Gastroesophageal sphincter (tissue), 4 donors: Measurements from ENCODE around the gene COL20A1. TPM values are rescaled to one million over a fixed set of nuclear protein-coding genes. Genes with fewer than 3 reads are reported as not detected.
A peak's percentile ranks its signal among the peaks of the same experiment; 100 is the strongest.

ENCODE experiments used
- ATAC-seq: fragments of 150-250 bp; one replicate; pipeline ENCODE4 v1.9.1; 2016; ENCODE audit warnings: mild to moderate bottlenecking, moderate library complexity
- H3K27ac ChIP-seq, 4 donors: fragments of 200-600 bp; sonication (generic) in 3 of 4; 1 replicate in 3 of 4; 2 replicates in 1 of 4; pipeline ENCODE4 v1.5.1; 2016 to 2019
- H3K27me3 ChIP-seq: fragments of 200-600 bp; sonication (generic); one replicate; pipeline ENCODE4 v1.5.1; 2019
- H3K36me3 ChIP-seq, 2 donors: fragments of 200-600 bp; sonication (generic); one replicate each; pipeline ENCODE4 v1.5.1; 2019; ENCODE audit warnings: control low read depth in 1 of 2
- H3K4me1 ChIP-seq, 3 donors: fragments of 200-600 bp; sonication (generic); 1 replicate in 2 of 3; 2 replicates in 1 of 3; pipeline ENCODE4 v1.5.1; 2016 to 2019; ENCODE audit warnings: control low read depth in 2 of 3
- H3K4me3 ChIP-seq, 2 donors: fragments of 200-600 bp; sonication (generic); one replicate each; pipeline ENCODE4 v1.5.1; 2019; ENCODE audit warnings: mild to moderate bottlenecking in 1 of 2, moderate library complexity in 1 of 2
- H3K9me3 ChIP-seq, 3 donors: fragments of 200-600 bp; sonication (generic); one replicate each; pipeline ENCODE4 v1.5.1; 2017 to 2019; ENCODE audit warnings: control low read depth in 2 of 3
- EP300 ChIP-seq: sonication (generic); formaldehyde crosslinking; IDR thresholded peaks from one replicate; pipeline ENCODE4 v1.6.1; 2017; ENCODE audit warnings: antibody characterized with exemption, mild to moderate bottlenecking
- POLR2A ChIP-seq, 2 donors: fragments of 450-650 bp; IDR thresholded peaks; one replicate each; pipeline ENCODE4 v1.6.1; 2017; ENCODE audit warnings: antibody characterized with exemption in 2 of 2, mild to moderate bottlenecking in 2 of 2, moderate library complexity in 1 of 2
- POLR2AphosphoS5 ChIP-seq: sonication (generic); formaldehyde crosslinking; IDR thresholded peaks from one replicate; pipeline ENCODE4 v1.6.1; 2017; ENCODE audit warnings: antibody characterized with exemption
- WGBS, 2 donors: methylation state at CpG; one replicate each; pipeline ENCODE4 v1.1.5; 2018; ENCODE audit warnings: low coverage in 1 of 2; 5-methylcytosine and 5-hydroxymethylcytosine counted together
- total RNA-seq, 4 donors: library from RNA; depleted of rRNA; stranded (reverse); fragments of >200 nt; gene quantifications; one replicate each; pipeline ENCODE4 v1.1.0, GENCODE V29; 2016
- TF ChIP-seq, protein P1 (sequence below), 4 experiments: fragments of 200-600 bp in 2 of 4; fragments of 450-650 bp in 2 of 4; sonication (generic) in 1 of 4; IDR thresholded peaks; one replicate each; pipeline ENCODE4 v1.5.1; 2017 to 2019; ENCODE audit warnings: antibody characterized with exemption in 4 of 4, mild to moderate bottlenecking in 2 of 4, moderate library complexity in 2 of 4

COL20A1 gene
- total RNA-seq, 4 donors from 2014 or later: not detected

GRCh38 chr20:63320616-63321147 lies 27.7 kb downstream of the COL20A1 start:
- H3K27ac ChIP-seq: no peak overlapping the region
- no CpG with 5 or more reads among the region's 10 CpGs for WGBS, 2 donors
- ATAC-seq: no peak
- TF ChIP-seq, protein P1, sequence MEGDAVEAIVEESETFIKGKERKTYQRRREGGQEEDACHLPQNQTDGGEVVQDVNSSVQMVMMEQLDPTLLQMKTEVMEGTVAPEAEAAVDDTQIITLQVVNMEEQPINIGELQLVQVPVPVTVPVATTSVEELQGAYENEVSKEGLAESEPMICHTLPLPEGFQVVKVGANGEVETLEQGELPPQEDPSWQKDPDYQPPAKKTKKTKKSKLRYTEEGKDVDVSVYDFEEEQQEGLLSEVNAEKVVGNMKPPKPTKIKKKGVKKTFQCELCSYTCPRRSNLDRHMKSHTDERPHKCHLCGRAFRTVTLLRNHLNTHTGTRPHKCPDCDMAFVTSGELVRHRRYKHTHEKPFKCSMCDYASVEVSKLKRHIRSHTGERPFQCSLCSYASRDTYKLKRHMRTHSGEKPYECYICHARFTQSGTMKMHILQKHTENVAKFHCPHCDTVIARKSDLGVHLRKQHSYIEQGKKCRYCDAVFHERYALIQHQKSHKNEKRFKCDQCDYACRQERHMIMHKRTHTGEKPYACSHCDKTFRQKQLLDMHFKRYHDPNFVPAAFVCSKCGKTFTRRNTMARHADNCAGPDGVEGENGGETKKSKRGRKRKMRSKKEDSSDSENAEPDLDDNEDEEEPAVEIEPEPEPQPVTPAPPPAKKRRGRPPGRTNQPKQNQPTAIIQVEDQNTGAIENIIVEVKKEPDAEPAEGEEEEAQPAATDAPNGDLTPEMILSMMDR (IDR thresholded peaks at IDR 0.05): no peak
- H3K27me3 ChIP-seq: peaks cover 77% of the 10 kb centered on the region
- no peaks in the 10 kb centered on the region for H3K9me3 ChIP-seq
- no peaks in the 10 kb centered on the region for H3K36me3 ChIP-seq
- H3K4me1 ChIP-seq: peaks cover 0 to 8% (median 0%) of the 10 kb centered on the region in 3 donors
- H3K4me3 ChIP-seq: no peak overlapping the region

DNA sequence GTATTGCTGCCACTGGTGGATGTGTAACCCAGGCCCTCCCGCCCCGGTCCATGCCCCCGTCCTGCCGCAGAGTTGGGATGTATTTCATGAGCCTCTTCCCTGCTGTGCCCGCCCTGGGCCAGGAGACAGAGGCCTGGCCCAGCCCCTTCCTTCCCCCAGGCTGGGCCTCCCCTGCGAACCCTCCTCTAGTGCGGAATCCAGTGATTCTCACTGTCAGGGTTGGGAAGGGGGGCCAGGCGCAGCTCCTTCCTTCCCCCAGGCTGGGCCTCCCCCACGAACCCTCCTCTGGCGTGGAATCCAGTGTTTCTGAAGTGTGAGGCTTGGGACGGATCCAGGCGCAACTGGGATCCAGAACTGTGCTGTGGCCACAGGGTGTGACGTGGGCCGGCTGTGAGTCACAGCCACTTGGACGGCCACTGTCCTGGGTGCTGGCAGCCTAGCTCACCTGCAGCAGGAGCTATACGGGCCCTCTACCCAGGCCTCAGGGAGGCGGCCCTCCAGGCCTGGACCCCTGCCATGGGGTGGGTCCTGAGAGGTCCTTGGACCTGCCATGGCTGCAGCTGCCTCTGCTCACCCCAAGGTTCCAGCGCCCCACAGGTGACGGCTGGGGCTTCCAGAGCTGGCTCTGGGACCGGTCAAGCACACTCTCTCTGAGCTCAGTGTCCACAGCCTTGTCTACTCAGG lies 28.3 kb downstream of the COL20A1 start:
- TF ChIP-seq, protein P1 (IDR thresholded peaks at IDR 0.05): no peak
- TF ChIP-seq POLR2A (IDR thresholded peaks at IDR 0.05): no peak
- TF ChIP-seq POLR2AphosphoS5: no peak
- no peak for TF ChIP-seq EP300
- Histone ChIP-seq H3K27ac (no peak overlapping the region), H3K27me3 (peaks cover 77% of the 10 kb centered on the region), H3K4me3 (no peak overlapping the region), H3K4me1 (peaks cover 0 to 8% (median 0%) of the 10 kb centered on the region in 3 donors), H3K9me3 (no peaks in the 10 kb centered on the region), H3K36me3 (no peaks in the 10 kb centered on the region)
- WGBS, 2 donors: no CpG with 5 or more reads among the region's 20 CpGs
- ATAC-seq: peak; percentile 62

DNA sequence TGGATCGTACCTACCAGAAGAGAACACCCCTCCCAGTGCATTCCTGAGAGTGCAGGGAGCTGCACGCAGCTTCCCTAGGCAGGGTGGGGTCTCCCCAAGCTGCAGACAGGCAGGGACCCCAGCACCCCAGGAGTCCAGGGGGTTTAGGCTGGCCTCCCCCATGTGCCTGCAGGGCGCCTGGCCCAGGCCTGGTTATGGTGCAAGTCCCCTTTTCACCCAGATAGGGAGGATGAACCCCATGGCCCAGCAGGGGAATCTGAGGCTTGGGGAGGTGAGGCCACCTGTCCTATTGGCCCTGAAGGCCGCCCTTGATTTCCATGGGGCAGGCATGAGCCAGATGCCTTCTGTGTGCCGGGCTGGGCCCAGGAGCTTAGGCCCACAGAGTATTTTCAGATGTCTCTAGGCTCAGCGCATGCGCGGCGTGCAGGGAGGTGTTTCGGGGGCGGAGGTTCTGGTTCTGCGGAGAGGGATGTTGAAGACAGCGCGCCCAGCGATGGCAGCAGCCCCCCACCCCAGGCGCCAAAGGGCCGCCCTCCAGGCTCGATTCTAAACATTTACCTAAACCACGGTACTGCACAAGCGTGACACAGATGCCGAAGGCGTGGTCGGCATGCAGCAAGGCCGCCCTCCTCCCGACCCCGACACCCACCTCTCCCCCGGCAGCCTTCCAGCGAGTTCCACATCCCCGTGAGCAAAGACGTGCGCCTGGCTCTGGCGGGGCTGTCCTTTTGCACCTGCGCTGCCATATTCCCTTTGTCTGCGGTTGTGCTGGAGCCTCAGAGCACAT lies 29.4 kb downstream of the COL20A1 start:
- H3K27ac ChIP-seq: no peak overlapping the region
- no peak for ATAC-seq
- no peaks in the 10 kb centered on the region for H3K9me3 ChIP-seq
- H3K27me3 ChIP-seq: peaks cover 79% of the 10 kb centered on the region
- 60% methylated on average over 1 of the region's 34 CpGs; no CpG with 5 or more reads in 1 of the 2 donors for WGBS, 2 donors
- peaks cover 0 to 8% (median 0%) of the 10 kb centered on the region in 3 donors for H3K4me1 ChIP-seq
- no peak overlapping the region for H3K4me3 ChIP-seq
- H3K36me3 ChIP-seq: no peaks in the 10 kb centered on the region
- TF ChIP-seq EP300 (no peak), POLR2AphosphoS5 (no peak), POLR2A (IDR thresholded peaks at IDR 0.05) (no peak)
- TF ChIP-seq, protein P1 (IDR thresholded peaks at IDR 0.05): no peak

DNA sequence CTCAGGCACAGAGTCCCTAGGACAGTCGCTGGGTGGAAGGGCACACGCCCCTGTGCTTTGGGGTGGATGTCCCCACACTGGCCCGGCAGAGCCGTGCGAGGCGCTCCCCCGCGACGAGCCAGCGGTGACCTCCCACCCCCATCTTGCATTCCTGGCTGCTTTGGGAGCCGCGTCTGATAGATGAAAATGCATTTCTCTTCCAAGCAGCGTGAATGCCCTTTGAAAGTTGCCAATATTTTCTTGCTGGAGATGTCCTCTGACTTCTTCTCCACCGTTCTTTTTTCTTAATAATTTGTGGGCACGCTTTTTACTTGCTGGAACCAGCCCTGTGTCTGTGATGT lies 29.9 kb downstream of the COL20A1 start:
- WGBS, 2 donors: 23 to 26% methylated on average over 13 to 14 of the region's 15 CpGs
- H3K4me1 ChIP-seq: peaks cover 0 to 8% (median 0%) of the 10 kb centered on the region in 3 donors
- peaks cover 85% of the 10 kb centered on the region for H3K27me3 ChIP-seq
- H3K4me3 ChIP-seq: no peak overlapping the region
- no peaks in the 10 kb centered on the region for H3K36me3 ChIP-seq
- TF ChIP-seq POLR2A (IDR thresholded peaks at IDR 0.05) (no peak), POLR2AphosphoS5 (no peak), EP300 (no peak)
- TF ChIP-seq, protein P1 (IDR thresholded peaks at IDR 0.05): no peak
- H3K9me3 ChIP-seq: no peaks in the 10 kb centered on the region
- H3K27ac ChIP-seq: no peak overlapping the region
- no peak for ATAC-seq
